Ovary (tissue), 9 donors: Measurements from ENCODE around the gene SELENOV. TPM values are rescaled to one million over a fixed set of nuclear protein-coding genes. Genes with fewer than 3 reads are reported as not detected.

Experiments used
- DNase-seq, 5 donors: peaks; one replicate each; pipeline ENCODE4 v3.0.0-alpha.2; 2019 to 2020
- H3K27ac ChIP-seq, 2 donors: fragments of 200-600 bp; one replicate each; pipeline versions ENCODE4 v1.5.1 to v1.8.0; 2019 to 2022
- H3K27me3 ChIP-seq: fragments of 200-600 bp; one replicate; pipeline ENCODE4 v1.8.0; 2022
- H3K36me3 ChIP-seq: fragments of 200-600 bp; sonication (generic); one replicate; pipeline ENCODE4 v1.5.1; 2019
- H3K4me1 ChIP-seq: one replicate; pipeline ENCODE4 v1.8.1; 2013; ENCODE audit warnings: mild to moderate bottlenecking, moderate library complexity; ENCODE audit not compliant: insufficient read depth
- H3K4me3 ChIP-seq: fragments of 200-600 bp; sonication (generic); one replicate; pipeline ENCODE4 v1.5.1; 2017
- H3K9me3 ChIP-seq, 2 donors: fragments of 200-600 bp in 1 of 2; sonication (generic) in 1 of 2; one replicate each; pipeline versions ENCODE4 v1.5.1 to v1.8.1; 2013 to 2019; ENCODE audit warnings: mild to moderate bottlenecking in 1 of 2, moderate library complexity in 1 of 2
- EP300 ChIP-seq: sonication (generic); formaldehyde crosslinking; IDR thresholded peaks from one replicate; pipeline ENCODE4 v1.6.1; 2017; ENCODE audit warnings: antibody characterized with exemption
- POLR2A ChIP-seq: fragments of 450-650 bp; IDR thresholded peaks from one replicate; pipeline ENCODE4 v1.6.1; 2017; ENCODE audit warnings: antibody characterized with exemption, mild to moderate bottlenecking, moderate library complexity
- WGBS, 3 donors: extraction: QIAGEN DNeasy Blood & Tissue Kit in 1 of 3; methylation state at CpG; one replicate each; pipeline versions ENCODE4 v1.1.5 to v1.1.7; 2013 to 2017; 5-methylcytosine and 5-hydroxymethylcytosine counted together
- intact Hi-C, 4 donors: fragments of 100-400 bp; cut with DNase I; formaldehyde crosslinking; loops; one replicate each; pipeline versions ENCODE4 v1.11.0 to v1.15.1; 2022 to 2023
- polyA plus RNA-seq, 2 donors: library from polyadenylated mRNA; stranded (reverse); fragments of 200-250 nt in 1 of 2; fragments of 350-450 nt in 1 of 2; fragmentation: Illumina TruSeq in 1 of 2; extraction: RNeasy Lipid Tissue Mini Kit (QIAGEN cat#74804) in 1 of 2; gene quantifications; one replicate each; pipeline ENCODE4 v1.2.3, GENCODE V29; 2013 to 2014
- total RNA-seq, 7 donors: library from RNA; depleted of rRNA in 2 of 7; stranded (reverse); fragments of >200 nt in 2 of 7; fragmentation: NEBNext Ultra II Directional in 3 of 7; extraction: Animal tissue kit (Norgen Biotek cat#: 25700) in 3 of 7; gene quantifications; one replicate each; pipeline versions ENCODE4 v1.1.0 to v1.2.4, GENCODE V29; 2016 to 2023
- TF ChIP-seq, protein P1 (sequence below), 3 donors: fragments of 450-650 bp in 2 of 3; fragments of 200-600 bp in 1 of 3; IDR thresholded peaks; one replicate each; pipeline versions ENCODE4 v1.5.1 to v1.8.0; 2016 to 2022; ENCODE audit warnings: antibody characterized with exemption in 3 of 3, mild to moderate bottlenecking in 1 of 3
- donor health status: DM: no; HTN: no; CAD: no; lungs with moderate emphysema.
- donor health status: DM: no; HTN: no; CAD: no.
- donor health status: Bipolar disorder and iron deficiency.
- donor health status: DM: yes; HTN: yes; CAD: no.
- donor health status: DM: no; HTN: no; CAD: no.
- donor health status: DM: yes; HTN: yes; CAD: no.

Gene SELENOV
- total and polyA plus RNA-seq, 9 donors = 0.27 to 0.39 TPM; not detected in 7

DNA sequence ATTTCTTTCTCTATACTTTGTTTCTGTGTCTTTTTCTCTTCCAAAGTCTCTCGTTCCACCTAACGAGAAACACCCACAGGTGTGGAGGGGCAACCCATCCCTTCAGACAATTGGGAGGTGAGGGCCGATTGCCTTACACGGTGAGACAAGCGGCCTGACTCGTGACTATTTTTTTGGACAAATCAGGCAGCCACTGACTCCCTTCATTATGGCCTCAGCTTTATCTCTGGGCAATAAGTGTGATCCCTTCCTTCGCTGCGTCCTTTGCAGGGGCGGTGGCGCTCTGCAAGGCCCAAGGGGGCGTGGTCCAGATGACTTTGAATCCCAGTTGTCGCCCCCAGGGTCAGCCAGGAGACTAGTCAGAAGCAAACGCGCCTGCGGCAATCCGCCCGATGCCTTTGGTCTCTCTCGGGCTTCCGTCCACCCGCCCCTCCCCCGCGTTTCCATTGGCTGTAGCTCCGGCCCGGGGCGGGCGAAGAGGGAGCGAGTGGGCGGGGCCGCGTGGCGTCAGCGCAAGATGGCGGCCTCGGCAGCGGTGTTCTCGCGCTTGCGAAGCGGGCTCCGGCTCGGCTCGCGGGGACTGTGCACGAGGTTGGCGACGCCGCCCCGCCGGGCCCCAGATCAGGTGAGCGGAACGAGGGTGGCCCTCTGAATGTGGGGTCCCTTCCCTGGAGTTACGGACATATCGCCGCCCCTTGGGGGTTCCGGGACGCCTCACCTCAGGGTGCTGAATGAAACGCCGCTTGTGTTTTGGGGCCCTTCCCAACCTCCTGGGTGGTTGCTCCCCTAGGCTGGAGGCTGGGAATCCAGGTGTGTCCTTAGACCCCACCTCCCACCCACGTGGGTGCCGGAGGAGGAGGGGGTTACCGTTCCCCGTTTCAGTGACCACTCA is 34.4 kb upstream of the SELENOV start, which contains the start of gene TIMM50:
TSS of gene TIMM50 (plus strand) at position 502 of the 892 bp plus-strand sequence. CDS start at position 518, 16 bp downstream.
- H3K9me3 ChIP-seq = no peaks in the 10 kb centered on the region
- H3K4me1 ChIP-seq = peaks cover 7% of the 10 kb centered on the region
- no peaks in the 10 kb centered on the region for H3K36me3 ChIP-seq
- DNase-seq = peak; percentile 95 to 98 (median 97)
- WGBS, 3 donors = 0 to 2% (median 0%) methylated on average over 34 to 62 of the region's 62 CpGs
- H3K27ac ChIP-seq = peak within 1 kb of the TSS in 1 of 2 donors; percentile 77
- intact Hi-C loops = no loop called here
- H3K27me3 ChIP-seq = no peaks in the 10 kb centered on the region
- peak; percentile 77 for TF ChIP-seq POLR2A
- TF ChIP-seq, protein P1, sequence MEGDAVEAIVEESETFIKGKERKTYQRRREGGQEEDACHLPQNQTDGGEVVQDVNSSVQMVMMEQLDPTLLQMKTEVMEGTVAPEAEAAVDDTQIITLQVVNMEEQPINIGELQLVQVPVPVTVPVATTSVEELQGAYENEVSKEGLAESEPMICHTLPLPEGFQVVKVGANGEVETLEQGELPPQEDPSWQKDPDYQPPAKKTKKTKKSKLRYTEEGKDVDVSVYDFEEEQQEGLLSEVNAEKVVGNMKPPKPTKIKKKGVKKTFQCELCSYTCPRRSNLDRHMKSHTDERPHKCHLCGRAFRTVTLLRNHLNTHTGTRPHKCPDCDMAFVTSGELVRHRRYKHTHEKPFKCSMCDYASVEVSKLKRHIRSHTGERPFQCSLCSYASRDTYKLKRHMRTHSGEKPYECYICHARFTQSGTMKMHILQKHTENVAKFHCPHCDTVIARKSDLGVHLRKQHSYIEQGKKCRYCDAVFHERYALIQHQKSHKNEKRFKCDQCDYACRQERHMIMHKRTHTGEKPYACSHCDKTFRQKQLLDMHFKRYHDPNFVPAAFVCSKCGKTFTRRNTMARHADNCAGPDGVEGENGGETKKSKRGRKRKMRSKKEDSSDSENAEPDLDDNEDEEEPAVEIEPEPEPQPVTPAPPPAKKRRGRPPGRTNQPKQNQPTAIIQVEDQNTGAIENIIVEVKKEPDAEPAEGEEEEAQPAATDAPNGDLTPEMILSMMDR (IDR thresholded peaks at IDR 0.05) = no peak
- no peak for TF ChIP-seq EP300
- H3K4me3 ChIP-seq = peak within 1 kb of the TSS; percentile 90

DNA sequence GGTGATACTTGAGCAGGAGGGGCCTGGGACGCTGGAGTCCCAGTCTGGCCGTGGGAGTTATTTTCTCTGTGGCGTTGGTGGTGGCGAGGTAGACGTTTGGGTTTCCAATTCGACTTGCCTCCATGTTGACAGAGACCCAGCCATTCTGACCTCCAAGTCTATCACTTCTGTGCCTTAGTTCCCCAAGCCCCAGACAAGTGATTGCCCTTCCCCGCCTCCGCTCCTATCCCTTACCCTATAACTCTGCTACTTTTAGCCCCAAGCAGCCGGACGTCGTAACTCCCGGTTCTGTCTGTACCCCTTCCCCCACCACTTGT is 33.8 kb upstream of the SELENOV start:
- WGBS, 3 donors = 0 to 1% (median 0%) methylated on average over 12 of the region's 12 CpGs
- Histone ChIP-seq H3K27me3 (no peaks in the 10 kb centered on the region), H3K9me3 (no peaks in the 10 kb centered on the region), H3K27ac (peak overlapping the region in 1 of 2 donors; percentile 77), H3K4me3 (peak overlapping the region; percentile 90), H3K36me3 (no peaks in the 10 kb centered on the region), H3K4me1 (peaks cover 7% of the 10 kb centered on the region)
- no peak for TF ChIP-seq POLR2A
- TF ChIP-seq, protein P1 (IDR thresholded peaks at IDR 0.05) = no peak
- no peak for TF ChIP-seq EP300
- no peak for DNase-seq
- intact Hi-C loops = no loop called here

DNA sequence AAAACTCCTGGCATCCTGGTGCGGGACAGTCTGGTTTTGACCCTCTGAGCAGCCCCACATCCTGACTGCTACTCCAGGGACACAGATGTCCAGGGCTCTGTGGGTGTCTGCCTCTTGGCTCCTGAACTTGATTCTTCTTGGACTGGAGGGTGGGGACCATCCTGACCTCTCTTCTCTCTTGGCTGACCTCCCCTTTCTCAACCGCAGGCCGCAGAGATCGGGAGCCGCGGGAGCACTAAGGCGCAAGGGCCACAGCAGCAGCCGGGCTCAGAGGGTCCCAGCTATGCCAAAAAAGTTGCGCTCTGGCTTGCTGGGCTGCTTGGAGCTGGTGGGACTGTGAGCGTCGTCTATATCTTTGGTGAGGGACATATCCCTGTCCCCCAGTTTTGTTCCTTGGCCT is 33.3 kb upstream of the SELENOV start:
- Histone ChIP-seq H3K4me3 (peak overlapping the region; percentile 90), H3K9me3 (no peaks in the 10 kb centered on the region), H3K27me3 (no peaks in the 10 kb centered on the region), H3K27ac (no peak overlapping the region), H3K36me3 (no peaks in the 10 kb centered on the region), H3K4me1 (peaks cover 7% of the 10 kb centered on the region)
- no peak for DNase-seq
- intact Hi-C loops = no loop called here
- TF ChIP-seq POLR2A = no peak
- TF ChIP-seq EP300 = no peak
- TF ChIP-seq, protein P1 (IDR thresholded peaks at IDR 0.05) = no peak
- 47 to 69% (median 52%) methylated on average over 11 of the region's 11 CpGs for WGBS, 3 donors

DNA sequence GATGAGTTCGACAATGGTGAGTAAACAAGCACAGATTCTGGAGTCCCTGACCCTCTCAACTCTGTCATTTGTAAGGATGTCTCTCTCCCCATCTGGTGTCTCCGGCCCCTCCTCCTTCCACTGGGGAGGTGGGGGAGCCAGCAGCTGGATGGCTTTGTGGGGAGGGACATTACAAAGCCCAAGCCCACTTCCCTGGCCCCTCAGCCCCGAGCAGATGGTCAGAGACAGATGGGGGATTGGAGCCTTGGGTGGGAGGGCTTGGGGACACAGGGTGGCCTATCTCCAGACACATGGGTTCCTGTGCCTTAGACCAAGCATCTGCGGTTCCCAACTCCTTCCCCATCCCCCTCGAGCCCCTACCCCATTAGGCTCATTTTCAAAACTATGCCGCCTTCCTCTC is 31.8 kb upstream of the SELENOV start:
- DNase-seq = no peak
- TF ChIP-seq, protein P1 (IDR thresholded peaks at IDR 0.05) = no peak
- TF ChIP-seq POLR2A = no peak
- no peak for TF ChIP-seq EP300
- Histone ChIP-seq H3K36me3 (no peaks in the 10 kb centered on the region), H3K4me3 (no peak overlapping the region), H3K27me3 (no peaks in the 10 kb centered on the region), H3K4me1 (peaks cover 7% of the 10 kb centered on the region), H3K9me3 (no peaks in the 10 kb centered on the region), H3K27ac (no peak overlapping the region)
- intact Hi-C loops = no loop called here
- 67 to 74% (median 73%) methylated on average over 6 of the region's 6 CpGs for WGBS, 3 donors
